GM18520 (cell line): ENCODE measurements around the gene FREY1.

ENCODE experiments used
- ATAC-seq: cut with Tn5 transposase; IDR thresholded peaks from one replicate; pipeline ENCODE4 v1.9.1; 2021; ENCODE audit not compliant: unreplicated experiment

The FREY1 gene

GRCh38 chr11:45929486-45930030, 22.5 kb upstream of the FREY1 start:
- peak; percentile 11 for ATAC-seq

- ATAC-seq, result no peak
These were observed 21.6 kb upstream of the FREY1 start for GRCh38 chr11:45928535-45929215.

- no peak for ATAC-seq
These were observed 20.8 kb upstream of the FREY1 start for GRCh38 chr11:45927684-45928413.

GRCh38 chr11:45927332-45927683, 20.2 kb upstream of the FREY1 start:
- no peak for ATAC-seq

- no peak for ATAC-seq
These were observed 19.7 kb upstream of the FREY1 start for GRCh38 chr11:45926536-45927331.

GRCh38 chr11:45926001-45926401, 18.9 kb upstream of the FREY1 start:
- ATAC-seq, result no peak

- ATAC-seq, result no peak
These were observed 18.5 kb upstream of the FREY1 start for GRCh38 chr11:45925550-45925949.

GRCh38 chr11:45924927-45925326, 17.9 kb upstream of the FREY1 start:
- ATAC-seq, result no peak

GRCh38 chr11:45924036-45924915, 17.2 kb upstream of the FREY1 start:
- ATAC-seq, result no peak

- no peak for ATAC-seq
These were observed 15.5 kb upstream of the FREY1 start, which contains the start of gene LARGE2 for GRCh38 chr11:45922425-45923082. TSS of gene LARGE2 (plus strand) at chr11:45922656. CDS start at chr11:45922883, 227 bp downstream.

GRCh38 chr11:45921561-45922424, 14.7 kb upstream of the FREY1 start:
- ATAC-seq, result no peak

GRCh38 chr11:45920531-45921477, 13.7 kb upstream of the FREY1 start:
- ATAC-seq, result no peak

GRCh38 chr11:45919806-45920530, 12.9 kb upstream of the FREY1 start:
- ATAC-seq, result no peak

GRCh38 chr11:45918962-45919675, 12.0 kb upstream of the FREY1 start:
- ATAC-seq, result no peak

- ATAC-seq, result peak; percentile 22
These were observed 11.4 kb upstream of the FREY1 start for GRCh38 chr11:45918331-45918941.

GRCh38 chr11:45917623-45918330, 10.7 kb upstream of the FREY1 start, which contains the start of gene PEX16:
TSS of gene PEX16 (minus strand) at chr11:45917877. CDS start at chr11:45917811, 66 bp downstream.
- ATAC-seq, result peak; percentile 87
